ENCODE data around the gene NAA25.
"Not testable (repeated sequence)": the region's sequence is repeated elsewhere in the genome, so short reads cannot be mapped to it uniquely, and the experiment has no call there.

Gene NAA25

GRCh38 chr12:112011685-112012084, 96.9 kb downstream of the NAA25 start:
- peak overlapping the region; percentile 48 for H3K9ac ChIP-seq (ENCODE audit: insufficient read length)
- TF ChIP-seq EZH2 (IDR thresholded peaks at IDR 0.05), result no peak
- TF ChIP-seq POLR2AphosphoS5 (IDR thresholded peaks at IDR 0.05; ENCODE audit: borderline replicate concordance, low read depth, low read length), result no peak; the same call in 1 of the 2 replicates
- no peak for TF ChIP-seq FOXP2 (optimal IDR thresholded peaks at IDR 0.05; ENCODE audit: control extremely low read depth, extremely low read length, insufficient read depth)
- H3K27ac ChIP-seq, result no peak overlapping the region

GRCh38 chr12:112010415-112011344, 97.9 kb downstream of the NAA25 start:
- H3K9me3 ChIP-seq (ENCODE audit: low read depth, low read length), result no peaks in the 10 kb centered on the region
- peaks cover 10% of the 10 kb centered on the region for H3K36me3 ChIP-seq (ENCODE audit: insufficient read depth, low read length)
- H3K4me3 ChIP-seq, result no peak overlapping the region
- H3K9ac ChIP-seq (ENCODE audit: insufficient read length), result no peak overlapping the region
- no peak; the same call in 1 of the 2 replicates for TF ChIP-seq POLR2AphosphoS5 (IDR thresholded peaks at IDR 0.05; ENCODE audit: borderline replicate concordance, low read depth, low read length)
- TF ChIP-seq EZH2 (IDR thresholded peaks at IDR 0.05), result no peak
- no peak for TF ChIP-seq FOXP2 (optimal IDR thresholded peaks at IDR 0.05; ENCODE audit: control extremely low read depth, extremely low read length, insufficient read depth)
- DNase-seq (ENCODE audit: low read depth, low spot score), result no peak
- peak overlapping the region; percentile 63 for H3K27ac ChIP-seq

More at GRCh38 chr12:112011685-112012084, 96.9 kb downstream of the NAA25 start:
- no peaks in the 10 kb centered on the region for H3K9me3 ChIP-seq (ENCODE audit: low read depth, low read length)
- H3K36me3 ChIP-seq (ENCODE audit: insufficient read depth, low read length), result peaks cover 20% of the 10 kb centered on the region
- DNase-seq (ENCODE audit: low read depth, low spot score), result no peak
- peak overlapping the region; percentile 99 for H3K4me3 ChIP-seq

- DNase-seq (ENCODE audit: low read depth, low spot score); H3K9me3 ChIP-seq (ENCODE audit: low read depth, low read length); H3K36me3 ChIP-seq (ENCODE audit: insufficient read depth, low read length); H3K4me3 ChIP-seq; H3K9ac ChIP-seq (ENCODE audit: insufficient read length): not testable (repeated sequence)
- peak overlapping the region; percentile 63 for H3K27ac ChIP-seq
Observed at GRCh38 chr12:112009596-112009995, 99.0 kb downstream of the NAA25 start.

- TF ChIP-seq POLR2AphosphoS5 (IDR thresholded peaks at IDR 0.05; ENCODE audit: borderline replicate concordance, low read depth, low read length) (no peak), EZH2 (IDR thresholded peaks at IDR 0.05) (no peak), FOXP2 (optimal IDR thresholded peaks at IDR 0.05; ENCODE audit: control extremely low read depth, extremely low read length, insufficient read depth) (no peak)
- no peak overlapping the region for H3K9ac ChIP-seq (ENCODE audit: insufficient read length)
- H3K27ac ChIP-seq, result no peak overlapping the region
- H3K4me3 ChIP-seq, result no peak overlapping the region
- no peaks in the 10 kb centered on the region for H3K36me3 ChIP-seq (ENCODE audit: insufficient read depth, low read length)
- no peaks in the 10 kb centered on the region for H3K9me3 ChIP-seq (ENCODE audit: low read depth, low read length)
- no peak for DNase-seq (ENCODE audit: low read depth, low spot score)
Observed at GRCh38 chr12:112008918-112009317, 99.7 kb downstream of the NAA25 start.

- DNase-seq (ENCODE audit: low read depth, low spot score), result no peak
- no peak overlapping the region for H3K27ac ChIP-seq
- H3K36me3 ChIP-seq (ENCODE audit: insufficient read depth, low read length), result no peaks in the 10 kb centered on the region
- TF ChIP-seq EZH2 (IDR thresholded peaks at IDR 0.05) (no peak), POLR2AphosphoS5 (IDR thresholded peaks at IDR 0.05; ENCODE audit: borderline replicate concordance, low read depth, low read length) (no peak), FOXP2 (optimal IDR thresholded peaks at IDR 0.05; ENCODE audit: control extremely low read depth, extremely low read length, insufficient read depth) (no peak)
- no peaks in the 10 kb centered on the region for H3K9me3 ChIP-seq (ENCODE audit: low read depth, low read length)
- H3K4me3 ChIP-seq, result no peak overlapping the region
- no peak overlapping the region for H3K9ac ChIP-seq (ENCODE audit: insufficient read length)
Observed at GRCh38 chr12:112007945-112008344, 100.6 kb downstream of the NAA25 start.

- Histone ChIP-seq H3K36me3 (ENCODE audit: insufficient read depth, low read length) (no peaks in the 10 kb centered on the region), H3K9ac (ENCODE audit: insufficient read length) (peak overlapping the region; percentile 4), H3K9me3 (ENCODE audit: low read depth, low read length) (no peaks in the 10 kb centered on the region), H3K27ac (no peak overlapping the region; the same call in 1 of the 2 replicates), H3K4me3 (peak overlapping the region; percentile 10; the same call in 1 of the 2 replicates)
- no peak for TF ChIP-seq POLR2AphosphoS5 (IDR thresholded peaks at IDR 0.05; ENCODE audit: borderline replicate concordance, low read depth, low read length)
- no peak for TF ChIP-seq EZH2 (IDR thresholded peaks at IDR 0.05)
- no peak for TF ChIP-seq FOXP2 (optimal IDR thresholded peaks at IDR 0.05; ENCODE audit: control extremely low read depth, extremely low read length, insufficient read depth)
- no peak for DNase-seq (ENCODE audit: low read depth, low spot score)
Observed at GRCh38 chr12:112005419-112006395, 102.9 kb downstream of the NAA25 start.

- no peak overlapping the region for H3K4me3 ChIP-seq
- no peak for TF ChIP-seq FOXP2 (optimal IDR thresholded peaks at IDR 0.05; ENCODE audit: control extremely low read depth, extremely low read length, insufficient read depth)
- TF ChIP-seq EZH2 (IDR thresholded peaks at IDR 0.05), result no peak
- TF ChIP-seq POLR2AphosphoS5 (IDR thresholded peaks at IDR 0.05; ENCODE audit: borderline replicate concordance, low read depth, low read length), result no peak
- H3K9ac ChIP-seq (ENCODE audit: insufficient read length), result no peak overlapping the region
- no peaks in the 10 kb centered on the region for H3K36me3 ChIP-seq (ENCODE audit: insufficient read depth, low read length)
- DNase-seq (ENCODE audit: low read depth, low spot score), result no peak
- H3K9me3 ChIP-seq (ENCODE audit: low read depth, low read length), result no peaks in the 10 kb centered on the region
- no peak overlapping the region for H3K27ac ChIP-seq
Observed at GRCh38 chr12:112004041-112004440, 104.5 kb downstream of the NAA25 start.

- no peak for TF ChIP-seq POLR2AphosphoS5 (IDR thresholded peaks at IDR 0.05; ENCODE audit: borderline replicate concordance, low read depth, low read length)
- TF ChIP-seq EZH2 (IDR thresholded peaks at IDR 0.05), result no peak
- no peak for TF ChIP-seq FOXP2 (optimal IDR thresholded peaks at IDR 0.05; ENCODE audit: control extremely low read depth, extremely low read length, insufficient read depth)
- no peaks in the 10 kb centered on the region for H3K9me3 ChIP-seq (ENCODE audit: low read depth, low read length)
- no peak overlapping the region for H3K9ac ChIP-seq (ENCODE audit: insufficient read length)
- H3K36me3 ChIP-seq (ENCODE audit: insufficient read depth, low read length), result no peaks in the 10 kb centered on the region
- no peak overlapping the region for H3K4me3 ChIP-seq
- H3K27ac ChIP-seq, result no peak overlapping the region
- DNase-seq (ENCODE audit: low read depth, low spot score), result no peak
Observed at GRCh38 chr12:112001576-112001975, 107.0 kb downstream of the NAA25 start.
